Measurements from ENCODE around the gene DLGAP4.

DLGAP4 gene, protein sequence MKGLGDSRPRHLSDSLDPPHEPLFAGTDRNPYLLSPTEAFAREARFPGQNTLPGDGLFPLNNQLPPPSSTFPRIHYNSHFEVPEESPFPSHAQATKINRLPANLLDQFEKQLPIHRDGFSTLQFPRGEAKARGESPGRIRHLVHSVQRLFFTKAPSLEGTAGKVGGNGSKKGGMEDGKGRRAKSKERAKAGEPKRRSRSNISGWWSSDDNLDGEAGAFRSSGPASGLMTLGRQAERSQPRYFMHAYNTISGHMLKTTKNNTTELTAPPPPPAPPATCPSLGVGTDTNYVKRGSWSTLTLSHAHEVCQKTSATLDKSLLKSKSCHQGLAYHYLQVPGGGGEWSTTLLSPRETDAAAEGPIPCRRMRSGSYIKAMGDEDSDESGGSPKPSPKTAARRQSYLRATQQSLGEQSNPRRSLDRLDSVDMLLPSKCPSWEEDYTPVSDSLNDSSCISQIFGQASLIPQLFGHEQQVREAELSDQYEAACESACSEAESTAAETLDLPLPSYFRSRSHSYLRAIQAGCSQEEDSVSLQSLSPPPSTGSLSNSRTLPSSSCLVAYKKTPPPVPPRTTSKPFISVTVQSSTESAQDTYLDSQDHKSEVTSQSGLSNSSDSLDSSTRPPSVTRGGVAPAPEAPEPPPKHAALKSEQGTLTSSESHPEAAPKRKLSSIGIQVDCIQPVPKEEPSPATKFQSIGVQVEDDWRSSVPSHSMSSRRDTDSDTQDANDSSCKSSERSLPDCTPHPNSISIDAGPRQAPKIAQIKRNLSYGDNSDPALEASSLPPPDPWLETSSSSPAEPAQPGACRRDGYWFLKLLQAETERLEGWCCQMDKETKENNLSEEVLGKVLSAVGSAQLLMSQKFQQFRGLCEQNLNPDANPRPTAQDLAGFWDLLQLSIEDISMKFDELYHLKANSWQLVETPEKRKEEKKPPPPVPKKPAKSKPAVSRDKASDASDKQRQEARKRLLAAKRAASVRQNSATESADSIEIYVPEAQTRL

DNA sequence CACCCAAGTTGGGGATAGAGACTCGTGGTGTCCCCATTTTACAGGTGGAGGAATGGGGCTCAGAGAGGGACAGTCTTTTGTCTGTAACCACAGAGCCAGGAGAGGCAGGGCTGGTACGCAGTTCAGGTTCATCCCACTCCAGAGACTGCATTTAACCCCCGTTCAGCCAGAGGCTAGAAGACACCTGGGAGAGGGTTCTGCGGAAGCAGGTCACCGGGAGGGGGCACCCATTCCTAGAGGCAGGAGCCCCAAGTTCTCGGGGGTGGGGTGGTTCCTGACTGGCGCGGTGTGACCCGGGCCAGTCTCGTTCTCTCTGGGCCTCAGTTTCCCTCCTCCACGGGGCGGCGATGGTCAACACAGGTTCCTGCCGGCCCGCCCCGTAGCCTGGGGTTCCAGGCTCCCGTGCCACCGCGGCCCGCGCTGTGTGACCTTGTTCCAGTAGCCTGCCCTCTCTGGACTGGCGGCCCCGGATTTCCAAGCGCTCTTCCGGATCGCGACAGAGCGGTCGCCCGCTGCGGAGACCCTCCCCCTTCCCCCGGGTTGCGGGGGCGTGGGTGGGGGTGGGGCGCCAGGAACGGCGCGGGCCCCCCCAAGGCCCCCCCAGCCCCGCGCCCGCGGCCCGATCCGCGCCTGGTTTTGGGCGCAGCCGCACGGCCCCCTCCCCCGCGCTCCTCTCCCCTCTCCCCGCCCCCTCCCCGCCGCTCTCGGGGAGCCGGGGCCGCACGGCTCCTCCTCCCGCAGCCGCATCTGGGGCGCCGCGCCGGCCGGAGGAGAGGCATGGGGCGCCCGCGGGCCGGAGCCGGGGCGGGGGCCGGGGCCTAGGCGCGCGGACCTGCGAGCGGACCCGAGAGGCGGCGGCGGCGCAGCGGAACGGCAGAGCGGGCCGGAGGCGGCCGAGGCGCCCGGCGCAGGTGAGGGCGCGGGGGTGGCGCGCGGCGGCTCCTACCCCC, at the start of gene DLGAP4:
Gene DLGAP4, plus strand, starts transcription at position 738 of the 950 bp plus-strand sequence. CDS start 125,379 bp downstream, outside the sequence.
- FAIRE-seq = no peak
- TF ChIP-seq POLR2A (IDR thresholded peaks at IDR 0.05; ENCODE audit: low read depth, low read length) = no peak
- DNase-seq (ENCODE audit: insufficient read length, low spot score) = no peak

- DNase-seq (ENCODE audit: insufficient read length, low spot score) (no peak), FAIRE-seq (no peak)
- TF ChIP-seq POLR2A (IDR thresholded peaks at IDR 0.05; ENCODE audit: low read depth, low read length) = no peak
These were observed 46.7 kb upstream of the DLGAP4 start for GRCh38 chr20:36259177-36260061.

- DNase-seq (ENCODE audit: insufficient read length, low spot score) (no peak), FAIRE-seq (no peak)
- TF ChIP-seq POLR2A (IDR thresholded peaks at IDR 0.05; ENCODE audit: low read depth, low read length) = no peak
These were observed 45.8 kb upstream of the DLGAP4 start for GRCh38 chr20:36260316-36260715.

GRCh38 chr20:36261389-36262105, 44.6 kb upstream of the DLGAP4 start:
- DNase-seq (ENCODE audit: insufficient read length, low spot score) (no peak), FAIRE-seq (no peak)
- no peak for TF ChIP-seq POLR2A (IDR thresholded peaks at IDR 0.05; ENCODE audit: low read depth, low read length)

- FAIRE-seq (no peak), DNase-seq (ENCODE audit: insufficient read length, low spot score) (no peak)
- TF ChIP-seq POLR2A (IDR thresholded peaks at IDR 0.05; ENCODE audit: low read depth, low read length) = no peak
These were observed 43.7 kb upstream of the DLGAP4 start for GRCh38 chr20:36262440-36262839.

DNA sequence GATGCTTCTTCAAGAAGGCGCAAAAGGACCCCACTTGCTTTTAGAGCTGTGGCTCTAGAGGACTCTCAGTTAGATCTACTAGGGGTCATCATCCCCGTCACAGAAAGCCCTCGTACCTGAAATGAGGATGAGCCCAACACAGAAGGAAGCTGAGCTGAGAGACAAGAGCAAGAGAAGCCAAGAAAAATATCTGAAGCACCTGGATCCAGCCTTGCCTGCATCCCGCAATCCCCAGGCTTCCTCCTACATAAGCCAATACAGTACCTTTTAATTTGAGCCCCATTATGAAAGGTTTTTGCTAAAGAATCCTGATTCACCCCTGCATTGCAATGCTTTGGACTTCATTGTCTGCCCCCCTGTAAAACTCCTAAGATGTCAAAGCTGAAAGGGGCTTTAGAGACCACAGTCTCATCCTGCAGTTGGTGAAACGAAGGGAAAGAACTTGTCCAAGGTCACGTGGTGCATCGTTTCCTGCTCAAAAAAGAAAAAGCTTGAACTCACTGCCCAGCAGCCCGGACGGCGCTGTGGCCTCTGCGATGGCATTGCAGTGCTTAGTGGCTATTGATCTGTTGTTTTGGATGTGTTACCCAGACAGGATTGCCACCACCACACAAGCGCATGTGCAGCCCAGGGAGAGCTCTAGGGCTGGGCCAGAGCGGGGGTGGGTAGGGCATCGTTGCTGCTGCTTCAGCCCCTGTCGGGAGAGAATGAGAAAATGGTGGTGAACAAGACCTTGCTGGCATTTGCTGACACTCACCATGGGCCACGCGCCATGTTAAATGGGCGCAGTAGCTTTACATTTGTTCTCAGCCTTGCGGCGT, 41.5 kb upstream of the DLGAP4 start:
- no peak for TF ChIP-seq POLR2A (IDR thresholded peaks at IDR 0.05; ENCODE audit: low read depth, low read length)
- DNase-seq (ENCODE audit: insufficient read length, low spot score) (no peak), FAIRE-seq (no peak)

DNA sequence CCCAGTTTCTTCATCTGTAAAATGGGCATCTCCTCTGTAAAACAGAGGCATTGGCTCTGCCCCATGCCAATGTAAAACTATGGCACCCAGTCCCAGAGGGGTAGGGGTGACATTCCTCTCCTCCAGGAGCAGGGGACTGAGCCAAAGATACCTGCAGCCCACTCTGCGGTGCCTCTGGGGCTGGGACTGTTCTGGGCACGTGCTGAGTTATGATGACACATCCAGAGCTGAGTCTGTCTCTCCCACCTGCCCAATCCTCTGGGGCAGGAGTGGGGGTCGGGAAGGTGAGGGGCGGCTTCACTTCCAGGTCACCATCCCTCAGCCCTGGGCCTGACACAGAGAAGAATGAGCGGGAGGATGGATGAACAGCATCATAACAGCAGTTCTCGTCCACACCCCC, 40.0 kb upstream of the DLGAP4 start:
- FAIRE-seq = no peak
- TF ChIP-seq POLR2A (IDR thresholded peaks at IDR 0.05; ENCODE audit: low read depth, low read length) = no peak
- no peak for DNase-seq (ENCODE audit: insufficient read length, low spot score)

DNA sequence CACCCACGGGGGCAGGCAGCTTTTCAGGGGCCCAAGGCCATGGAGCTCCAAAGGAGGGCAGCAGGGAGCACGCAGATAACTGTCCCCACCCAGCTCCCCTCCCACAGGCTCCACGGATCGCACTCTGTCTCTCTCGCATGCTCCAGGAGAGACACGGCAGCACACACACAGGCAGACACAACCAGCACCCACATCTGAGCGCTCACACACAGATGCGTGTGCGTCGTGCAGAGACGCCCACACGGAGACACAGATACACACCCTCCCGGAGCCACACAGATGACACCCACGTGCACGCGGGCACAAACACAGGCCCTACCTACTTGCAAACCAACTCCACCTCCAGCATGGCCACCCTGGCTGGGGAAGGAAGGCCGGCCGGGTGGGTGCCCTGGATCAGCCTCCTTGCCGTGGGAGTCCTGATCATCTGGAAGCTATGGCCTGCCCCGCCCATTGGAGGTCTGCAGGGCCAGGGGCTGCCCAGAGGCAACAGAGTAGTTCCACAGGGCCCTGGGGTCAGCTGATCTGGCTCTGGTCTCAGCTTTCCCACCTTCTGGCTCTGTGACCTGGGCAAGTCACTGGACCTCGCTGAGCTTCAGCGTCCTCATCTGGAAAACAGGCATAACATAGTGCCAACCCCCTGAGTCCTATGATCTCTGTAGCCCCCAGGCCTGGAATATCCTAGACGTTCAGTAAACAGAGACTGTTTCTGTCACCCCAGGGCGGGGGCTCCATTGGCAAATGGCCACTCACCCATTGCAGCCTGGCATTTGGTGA, 38.3 kb upstream of the DLGAP4 start:
- FAIRE-seq = no peak
- no peak for TF ChIP-seq POLR2A (IDR thresholded peaks at IDR 0.05; ENCODE audit: low read depth, low read length)
- DNase-seq (ENCODE audit: insufficient read length, low spot score) = no peak

- no peak for DNase-seq (ENCODE audit: insufficient read length, low spot score)
- TF ChIP-seq POLR2A (IDR thresholded peaks at IDR 0.05; ENCODE audit: low read depth, low read length) = no peak
- FAIRE-seq = no peak
These were observed 37.4 kb upstream of the DLGAP4 start for GRCh38 chr20:36268440-36269342.
